NB4 (cell line): ENCODE results near the gene DDX54.

Experiments used
- DNase-seq: peaks from one replicate; pipeline ENCODE4 v3.0.0; 2010; ENCODE audit warnings: low read depth
- H3K4me3 ChIP-seq: one replicate; pipeline ENCODE4 v1.5.1; 2011; ENCODE audit warnings: mild to moderate bottlenecking, low read depth, low read length, moderate library complexity
- CTCF ChIP-seq: IDR thresholded peaks from one replicate; pipeline ENCODE4 v1.5.1; 2012; ENCODE audit warnings: low read depth, low read length
- MYC ChIP-seq: IDR thresholded peaks from 2 replicates; pipeline ENCODE4 v1.6.1; 2011; ENCODE audit warnings: low read depth, low read length
- POLR2A ChIP-seq: IDR thresholded peaks from 2 replicates; pipeline ENCODE4 v1.6.1; 2011; ENCODE audit warnings: mild to moderate bottlenecking; ENCODE audit not compliant: insufficient read length; ENCODE audit errors: extremely low read depth
- TF ChIP-seq, protein P1 (sequence below): IDR thresholded peaks from 2 replicates; pipeline ENCODE4 v1.6.1; 2011; ENCODE audit warnings: low read depth, low read length

DDX54 gene

DNA sequence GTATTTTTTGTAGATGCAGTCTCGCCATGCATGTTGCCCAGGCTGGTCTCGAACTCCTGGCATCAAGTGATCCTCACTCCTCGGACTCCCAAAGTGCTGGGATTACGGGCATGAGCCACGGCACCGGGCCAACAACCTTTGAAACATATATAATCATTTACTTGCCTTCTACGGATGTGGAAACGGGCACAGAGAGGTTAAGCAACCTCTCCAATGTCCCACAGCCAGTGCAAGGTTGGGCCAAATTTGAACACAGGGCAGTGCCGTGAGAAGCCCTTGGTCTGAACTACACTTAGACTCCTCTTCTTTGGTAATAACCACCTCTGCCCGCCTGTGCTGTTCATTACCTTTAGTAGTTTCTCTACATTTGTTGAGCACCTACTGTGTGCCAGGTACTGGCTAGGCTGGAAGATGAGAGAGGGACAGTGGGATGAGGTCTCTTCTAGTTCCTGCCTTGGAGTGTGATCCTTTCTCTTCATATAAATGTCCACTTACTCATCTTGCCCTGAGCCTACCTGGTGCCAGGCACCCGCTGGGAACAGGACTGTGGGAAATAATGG lies 2.2 kb downstream of the DDX54 start:
- TF ChIP-seq, protein P1, sequence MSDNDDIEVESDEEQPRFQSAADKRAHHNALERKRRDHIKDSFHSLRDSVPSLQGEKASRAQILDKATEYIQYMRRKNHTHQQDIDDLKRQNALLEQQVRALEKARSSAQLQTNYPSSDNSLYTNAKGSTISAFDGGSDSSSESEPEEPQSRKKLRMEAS, result no peak
- TF ChIP-seq POLR2A (no peak), CTCF (no peak), MYC (no peak)
- DNase-seq, result no peak
- H3K4me3 ChIP-seq, result peak overlapping the region; percentile 42

- no peak overlapping the region for H3K4me3 ChIP-seq
- TF ChIP-seq CTCF (no peak), MYC (no peak), POLR2A (no peak)
- TF ChIP-seq, protein P1, result no peak
- DNase-seq, result no peak
Observed at GRCh38 chr12:113181975-113182374, 3.3 kb downstream of the DDX54 start.

DNA sequence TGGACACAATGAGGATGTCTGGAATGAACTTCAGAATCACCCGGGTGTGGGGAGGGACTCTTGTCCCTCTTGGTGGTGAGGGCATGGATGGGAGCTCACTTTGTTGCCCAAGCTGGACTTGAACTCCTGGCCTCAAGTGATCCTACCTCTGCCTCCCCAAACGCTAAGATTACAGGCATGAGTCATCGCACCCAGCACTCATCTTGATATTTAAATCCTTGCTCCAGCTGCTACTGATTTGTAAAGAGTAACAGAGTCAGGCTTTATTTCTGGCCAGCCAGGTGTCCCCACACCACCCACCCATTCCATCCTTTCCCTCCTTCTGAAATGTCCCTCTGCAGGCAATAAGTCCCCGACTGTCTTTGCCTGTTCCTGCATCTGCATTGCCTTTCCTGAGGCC lies 4.9 kb downstream of the DDX54 start:
- TF ChIP-seq, protein P1, result no peak
- TF ChIP-seq POLR2A, result no peak
- no peak for TF ChIP-seq CTCF
- DNase-seq, result no peak
- H3K4me3 ChIP-seq, result no peak overlapping the region

GRCh38 chr12:113179023-113179422 lies 6.3 kb downstream of the DDX54 start:
- DNase-seq, result no peak
- TF ChIP-seq POLR2A, result no peak
- TF ChIP-seq MYC, result no peak
- TF ChIP-seq CTCF, result no peak
- TF ChIP-seq, protein P1, result no peak
- H3K4me3 ChIP-seq, result no peak overlapping the region

GRCh38 chr12:113174461-113175384 lies 10.6 kb downstream of the DDX54 start:
- peak; percentile 74 for DNase-seq
- TF ChIP-seq POLR2A (no peak), CTCF (peak; percentile 99)
- TF ChIP-seq, protein P1, result no peak
- H3K4me3 ChIP-seq, result no peak overlapping the region
